SU-DHL-6 (cell line): ENCODE measurements around the gene GTF2IRD1.

Experiments
- CTCF ChIP-seq: fragments of 200-600 bp; sonication (generic); IDR thresholded peaks from one replicate; pipeline ENCODE4 v1.5.1; 2017; ENCODE audit warnings: antibody characterized with exemption, mild to moderate bottlenecking, low read length, moderate library complexity; ENCODE audit not compliant: insufficient read depth, poor library complexity, severe bottlenecking
- EZH2phosphoT487 ChIP-seq: fragments of 200-600 bp; sonication (generic), shearing (Covaris generic); conservative IDR thresholded peaks from 2 replicates; pipeline ENCODE4 v1.6.1; 2018; ENCODE audit warnings: mild to moderate bottlenecking, antibody characterized with exemption, low read length, moderate library complexity, mixed read lengths

GRCh38 chr7:74438327-74438726 lies 15.4 kb upstream of the GTF2IRD1 start:
- no peak for TF ChIP-seq CTCF
- TF ChIP-seq EZH2phosphoT487 = no peak
